Epithelial cell of esophagus (primary cell): ENCODE data around the gene SORCS2.

Source experiments
- DNase-seq: peaks from one replicate; pipeline ENCODE4 v3.0.0; 2010; ENCODE audit warnings: low read depth
- H3K4me3 ChIP-seq: 2 replicates; pipeline ENCODE4 v1.5.1; 2011; ENCODE audit warnings: mild to moderate bottlenecking, low read length, control low read depth
- CTCF ChIP-seq: IDR thresholded peaks from 2 replicates; pipeline ENCODE4 v1.5.1; 2011; ENCODE audit warnings: low read depth, mild to moderate bottlenecking, low read length, control low read depth, inconsistent platforms; ENCODE audit not compliant: insufficient read depth; ENCODE audit errors: missing control alignments

Gene SORCS2

GRCh38 chr4:7759635-7760034 lies 567.3 kb downstream of the SORCS2 start:
- no peak overlapping the region for H3K4me3 ChIP-seq
- no peak for TF ChIP-seq CTCF
- no peak for DNase-seq

GRCh38 chr4:7760228-7760627 lies 567.9 kb downstream of the SORCS2 start:
- no peak for DNase-seq
- TF ChIP-seq CTCF: no peak
- H3K4me3 ChIP-seq: no peak overlapping the region

- no peak for TF ChIP-seq CTCF
- DNase-seq: no peak
- no peak overlapping the region for H3K4me3 ChIP-seq
These were observed 568.4 kb downstream of the SORCS2 start for GRCh38 chr4:7760706-7761105.

- no peak overlapping the region for H3K4me3 ChIP-seq
- TF ChIP-seq CTCF: no peak
- DNase-seq: no peak
These were observed 569.0 kb downstream of the SORCS2 start for GRCh38 chr4:7761312-7761711.

GRCh38 chr4:7761720-7762119 lies 569.4 kb downstream of the SORCS2 start:
- DNase-seq: peak; percentile 51
- peak; percentile 61 for TF ChIP-seq CTCF
- no peak overlapping the region for H3K4me3 ChIP-seq

- DNase-seq: no peak
- no peak for TF ChIP-seq CTCF
These were observed 570.2 kb downstream of the SORCS2 start for GRCh38 chr4:7762376-7763030.

GRCh38 chr4:7763106-7763505 lies 570.8 kb downstream of the SORCS2 start:
- H3K4me3 ChIP-seq: no peak overlapping the region
- no peak for DNase-seq
- TF ChIP-seq CTCF: no peak

More at GRCh38 chr4:7762376-7763030, 570.2 kb downstream of the SORCS2 start:
- H3K4me3 ChIP-seq: no peak overlapping the region
